HG03565 (cell line): Measurements from ENCODE around the gene ARHGAP22.
"Not testable (repeated sequence)": the region's sequence is repeated elsewhere in the genome, so short reads cannot be mapped to it uniquely, and the experiment has no call there.

ENCODE experiments used
- ATAC-seq: cut with Tn5 transposase; IDR thresholded peaks from one replicate; pipeline ENCODE4 v1.9.1; 2021; ENCODE audit warnings: mild to moderate bottlenecking, moderate library complexity; ENCODE audit not compliant: unreplicated experiment

The ARHGAP22 gene

DNA sequence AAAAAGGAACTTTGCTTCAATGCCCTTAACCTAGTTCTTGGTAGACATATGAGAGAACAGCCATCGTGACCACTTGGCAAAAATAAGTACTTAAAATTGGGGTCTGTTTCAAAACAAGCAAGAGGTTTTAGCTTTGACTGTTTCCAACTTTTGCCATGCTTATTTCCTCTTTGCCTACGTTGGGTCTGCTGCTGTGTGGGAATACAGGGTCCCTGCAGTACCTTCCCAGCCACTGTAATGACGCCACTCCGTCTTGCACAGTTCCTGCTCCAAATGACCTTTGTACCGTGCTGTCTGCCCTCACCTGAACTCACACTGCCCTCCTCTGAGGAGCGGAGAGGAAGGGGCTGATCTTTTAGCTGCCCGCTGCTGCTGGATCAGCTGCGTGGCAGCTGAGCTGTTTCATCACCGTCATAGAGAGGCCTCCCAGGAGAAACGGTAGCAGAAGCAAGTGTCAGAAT is 165.3 kb downstream of the ARHGAP22 start:
- ATAC-seq: no peak

DNA sequence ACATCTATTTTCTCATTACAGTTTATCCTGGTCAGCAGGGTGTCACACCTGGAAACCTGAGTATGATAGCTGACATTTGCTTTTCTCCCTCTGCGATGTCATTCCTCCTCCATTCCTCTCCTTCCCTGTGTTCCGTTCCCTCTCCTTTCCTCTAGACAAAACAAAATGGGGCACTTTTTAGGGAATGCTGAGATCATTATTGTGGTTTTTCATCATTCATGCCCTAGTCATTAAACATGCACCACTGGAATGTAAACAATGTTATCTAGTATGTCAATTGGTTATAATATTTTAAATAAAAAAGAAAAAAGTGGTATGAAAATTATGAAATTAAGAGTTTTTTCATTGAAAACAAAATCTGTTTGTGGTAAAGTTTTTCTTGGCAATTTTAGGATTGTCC is 165.8 kb downstream of the ARHGAP22 start:
- no peak for ATAC-seq

DNA sequence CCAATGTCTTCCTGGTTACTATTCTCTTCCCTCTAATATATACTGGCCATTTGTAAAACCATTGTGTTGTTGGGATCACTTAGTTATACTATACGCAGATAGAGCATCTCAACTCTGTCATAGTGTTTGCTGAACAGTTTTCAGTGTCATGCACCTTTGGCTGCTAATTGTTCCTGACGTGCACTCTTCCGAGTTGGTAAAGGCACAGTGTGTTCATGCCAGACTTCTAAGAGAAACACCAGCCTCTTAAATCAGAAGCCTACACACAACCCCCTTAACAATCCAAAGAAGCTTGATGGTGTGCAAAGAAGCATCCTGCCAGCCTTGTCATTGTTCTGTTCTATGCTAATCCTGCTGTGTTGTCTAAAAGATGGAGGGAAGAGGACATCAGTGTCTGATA is 167.3 kb downstream of the ARHGAP22 start:
- ATAC-seq: no peak

DNA sequence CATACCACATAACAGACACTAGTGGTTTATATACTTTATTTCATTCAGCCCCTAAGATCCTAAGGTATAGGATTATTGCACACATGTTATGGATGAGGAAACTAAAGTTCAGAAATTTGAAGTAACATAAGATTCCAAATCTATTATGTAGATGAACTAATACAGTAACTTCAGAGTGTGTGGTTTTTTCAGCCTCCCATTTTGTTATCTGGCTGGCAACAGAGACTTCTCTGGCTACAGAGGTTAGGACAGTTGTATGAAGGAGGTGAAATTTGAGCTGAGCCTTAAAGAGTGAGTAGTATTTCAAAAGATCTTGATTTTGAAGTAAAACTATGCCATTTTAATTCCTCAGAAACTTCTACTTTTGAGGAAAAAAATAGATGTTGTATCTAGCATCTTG is 173.0 kb downstream of the ARHGAP22 start:
- no peak for ATAC-seq

DNA sequence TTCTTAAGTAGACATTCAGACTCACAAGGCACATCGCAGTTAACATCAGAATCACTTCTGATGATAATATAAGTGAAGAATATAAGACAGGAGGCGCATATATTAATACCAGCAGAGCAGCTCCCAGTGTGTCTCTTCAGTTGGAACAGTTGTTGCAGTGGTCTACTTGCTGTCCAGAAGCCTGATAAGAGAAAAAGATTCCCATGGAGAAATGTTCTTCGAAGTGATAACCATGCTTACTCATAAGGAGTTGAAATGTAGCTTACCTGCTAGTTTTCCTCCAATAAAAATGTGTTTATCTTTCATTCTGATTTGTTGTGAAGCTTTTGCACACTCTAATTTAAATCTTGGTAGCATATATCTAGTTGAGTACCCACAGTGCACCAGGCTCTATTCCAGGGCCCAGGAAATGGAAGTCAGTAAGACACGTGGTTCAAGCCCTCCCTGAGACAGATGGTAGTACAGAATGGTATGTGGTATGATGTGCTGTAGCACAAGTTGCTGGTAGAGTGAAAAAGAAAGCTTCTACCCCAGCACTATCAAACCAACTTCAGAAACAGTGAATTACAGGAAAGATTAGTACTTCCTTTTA is 174.4 kb downstream of the ARHGAP22 start:
- ATAC-seq: no peak

DNA sequence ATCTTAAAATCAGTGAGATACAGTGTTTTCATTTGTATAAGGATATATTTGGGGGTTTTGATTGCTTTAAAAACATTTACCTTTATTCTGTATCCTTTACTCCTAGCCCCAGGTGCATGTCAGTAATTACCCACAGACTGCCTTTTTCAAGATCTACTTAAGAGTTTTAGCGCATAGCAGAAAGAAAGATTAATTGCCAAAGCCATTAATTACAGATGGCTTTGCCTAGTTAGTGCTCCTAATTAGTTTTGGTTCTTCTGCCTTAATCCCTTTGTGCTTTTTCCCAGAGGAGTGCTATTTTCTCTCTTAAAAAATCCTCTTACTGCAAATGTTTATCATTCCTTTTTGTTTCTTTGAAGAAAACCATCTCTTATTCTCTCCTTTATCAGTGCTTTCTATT is 175.6 kb downstream of the ARHGAP22 start:
- no peak for ATAC-seq

DNA sequence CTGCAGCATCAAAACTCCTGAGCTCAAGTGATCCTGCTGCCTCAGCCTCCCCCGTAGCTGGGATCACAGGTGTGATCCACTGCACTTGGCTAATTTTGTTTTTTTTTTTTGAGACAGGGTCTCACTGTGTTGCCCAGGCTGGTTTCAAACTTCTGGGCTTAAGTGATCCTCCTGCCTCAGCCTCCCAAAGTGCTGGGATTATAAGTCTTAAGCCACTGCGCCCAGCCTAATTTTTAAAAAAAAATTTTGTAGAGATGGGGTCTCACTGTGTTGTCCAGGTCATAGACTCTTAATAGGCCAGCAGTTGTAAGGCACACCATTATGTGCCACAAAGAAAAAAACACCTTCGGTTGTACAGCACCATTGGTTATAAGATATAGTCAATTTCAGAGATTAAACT is 176.0 kb downstream of the ARHGAP22 start:
- no peak for ATAC-seq

DNA sequence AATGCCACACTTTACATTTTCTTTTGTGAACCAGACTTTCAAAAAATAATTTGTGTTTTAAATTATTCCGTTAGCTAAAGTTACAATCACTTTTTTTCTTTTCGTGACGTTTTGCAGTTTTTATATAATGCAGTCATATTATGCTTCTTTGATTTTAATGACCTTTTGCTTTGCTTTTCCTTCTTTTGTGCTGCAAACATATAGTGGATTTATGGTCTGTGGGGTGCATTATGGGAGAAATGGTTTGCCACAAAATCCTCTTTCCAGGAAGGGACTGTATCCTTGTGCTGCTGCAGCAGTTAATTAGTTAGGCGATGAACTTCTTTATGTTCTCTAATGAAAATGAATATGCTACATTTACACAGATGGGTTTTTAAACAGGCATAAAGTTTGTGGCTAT is 181.0 kb downstream of the ARHGAP22 start:
- ATAC-seq: no peak

DNA sequence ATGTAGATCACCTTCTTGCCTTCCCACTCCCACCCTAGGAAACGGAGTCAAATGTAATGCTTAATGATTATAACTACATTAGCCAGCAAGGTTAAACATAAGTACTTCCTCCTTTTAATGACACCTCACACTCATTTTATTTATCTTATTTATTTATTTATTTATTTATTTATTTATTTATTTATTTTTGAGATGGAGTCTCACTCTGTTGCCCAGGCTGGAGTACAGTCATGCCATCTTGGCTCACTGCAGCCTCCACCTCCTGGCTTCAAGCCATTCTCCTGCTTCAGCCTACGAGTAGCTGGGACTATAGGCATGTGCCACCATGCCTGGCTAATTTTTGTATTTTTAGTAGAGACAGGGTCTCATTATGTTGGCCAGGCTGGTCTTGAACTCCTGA is 183.0 kb downstream of the ARHGAP22 start:
- ATAC-seq: not testable (repeated sequence)

DNA sequence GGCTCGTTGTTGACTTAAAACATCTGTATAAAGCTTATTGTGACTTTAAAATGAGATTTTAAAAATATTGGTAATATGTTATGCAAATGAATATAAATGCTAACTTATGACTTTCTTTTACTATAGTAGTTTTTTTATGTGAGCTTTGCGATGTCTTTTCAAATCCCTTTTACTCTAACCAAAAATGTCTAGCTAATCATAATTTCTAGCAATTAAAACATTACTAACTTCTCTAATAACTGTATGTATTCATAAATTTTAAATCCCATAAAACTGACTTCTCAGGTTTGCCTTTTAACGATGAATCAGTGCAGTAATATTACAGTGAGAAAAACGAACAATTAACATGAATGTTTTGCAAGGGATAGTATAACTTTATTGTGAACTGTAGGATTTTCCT is 185.2 kb downstream of the ARHGAP22 start:
- ATAC-seq: no peak

DNA sequence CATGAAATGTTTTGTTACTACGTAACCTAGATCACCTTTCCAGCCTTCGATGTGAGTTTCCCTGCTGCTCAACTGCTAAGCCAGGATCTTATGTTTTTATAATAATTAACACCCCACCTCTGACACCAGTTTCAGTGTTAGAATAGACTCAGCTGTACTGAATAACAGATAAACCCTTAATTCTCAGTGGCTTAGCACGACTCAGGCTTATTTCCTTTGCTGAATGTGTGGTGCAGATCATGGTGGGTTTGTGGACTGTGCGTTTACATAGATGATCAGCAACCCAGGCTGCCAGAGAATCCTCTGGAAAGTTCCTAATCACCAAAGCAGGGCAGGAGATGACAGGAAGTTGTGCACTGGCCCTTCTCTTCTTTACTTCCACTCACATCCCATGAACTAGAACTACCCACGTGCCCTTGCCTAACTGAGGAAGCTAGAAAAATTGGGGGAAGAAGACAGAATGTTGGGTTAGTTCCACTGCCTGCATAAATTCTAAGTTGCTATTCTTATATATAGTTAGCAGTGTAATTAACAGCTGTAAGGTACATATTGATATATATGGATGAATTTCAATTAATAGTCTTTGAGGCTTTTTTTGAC is 186.6 kb downstream of the ARHGAP22 start:
- no peak for ATAC-seq

DNA sequence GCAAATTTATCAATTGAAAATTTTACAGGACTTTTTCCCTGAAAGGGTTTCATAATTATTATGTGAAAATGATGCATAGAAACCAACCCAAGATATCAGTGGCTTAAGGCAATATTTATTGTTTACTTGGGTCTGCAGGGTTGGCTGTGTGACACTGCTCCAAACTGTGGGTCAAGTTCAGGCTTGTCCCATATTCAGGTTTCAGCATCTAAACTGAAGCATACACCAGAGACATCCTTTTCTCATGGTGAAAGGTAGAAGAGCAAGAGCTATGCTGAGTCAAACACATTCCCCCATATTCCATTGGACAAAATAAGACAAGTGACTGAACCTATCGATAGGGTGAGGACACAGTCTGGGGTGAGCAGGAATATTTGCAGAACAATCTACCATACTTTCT is 187.5 kb downstream of the ARHGAP22 start:
- no peak for ATAC-seq

DNA sequence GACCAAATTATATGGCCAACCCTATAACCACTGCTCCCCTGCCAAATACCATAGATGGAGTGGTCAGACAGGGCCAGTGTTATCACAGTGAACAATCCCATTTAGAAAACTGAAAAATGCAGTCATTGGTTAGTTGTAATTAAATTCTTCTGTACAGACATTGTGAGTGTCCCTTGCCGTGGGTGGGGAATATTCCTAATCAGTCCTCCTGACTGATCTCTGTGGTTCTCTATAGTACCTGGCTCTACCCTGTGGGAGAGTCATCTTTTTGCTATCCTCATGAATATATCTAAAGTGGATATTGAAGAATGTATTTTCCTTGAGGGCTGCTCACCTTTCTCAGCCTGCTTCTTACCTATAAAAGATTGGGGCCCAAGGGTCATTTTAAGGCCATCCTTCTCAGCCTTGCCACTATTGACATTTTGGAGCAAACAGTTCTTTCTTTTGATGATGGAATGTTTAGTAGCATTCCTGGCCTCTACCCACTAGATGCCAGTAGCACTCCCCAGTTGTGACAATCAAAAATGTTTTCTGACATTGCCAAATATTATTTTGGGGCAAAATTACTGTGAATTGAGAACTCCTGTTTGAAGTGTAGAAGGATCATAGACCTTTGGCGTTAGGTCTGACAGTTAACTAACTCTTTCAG is 188.2 kb downstream of the ARHGAP22 start:
- ATAC-seq: no peak

DNA sequence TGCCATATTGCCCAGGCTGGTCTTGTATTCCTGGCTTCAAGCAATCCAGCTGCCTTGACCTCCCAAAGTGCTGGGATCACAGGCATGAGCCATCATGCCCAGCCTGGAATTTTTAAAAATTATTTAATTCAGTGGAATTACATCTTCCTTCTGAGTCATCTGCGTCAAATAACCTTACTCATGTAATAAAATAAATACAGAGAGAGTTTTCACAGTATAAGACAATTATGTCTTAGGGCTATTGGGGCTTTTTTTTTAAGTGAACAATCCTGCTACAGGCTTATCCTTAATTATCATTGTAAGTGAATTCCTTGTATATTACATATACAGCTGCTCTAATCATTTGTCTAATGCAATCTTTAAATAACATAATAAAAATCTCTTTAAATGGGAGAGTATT is 190.1 kb downstream of the ARHGAP22 start:
- no peak for ATAC-seq

DNA sequence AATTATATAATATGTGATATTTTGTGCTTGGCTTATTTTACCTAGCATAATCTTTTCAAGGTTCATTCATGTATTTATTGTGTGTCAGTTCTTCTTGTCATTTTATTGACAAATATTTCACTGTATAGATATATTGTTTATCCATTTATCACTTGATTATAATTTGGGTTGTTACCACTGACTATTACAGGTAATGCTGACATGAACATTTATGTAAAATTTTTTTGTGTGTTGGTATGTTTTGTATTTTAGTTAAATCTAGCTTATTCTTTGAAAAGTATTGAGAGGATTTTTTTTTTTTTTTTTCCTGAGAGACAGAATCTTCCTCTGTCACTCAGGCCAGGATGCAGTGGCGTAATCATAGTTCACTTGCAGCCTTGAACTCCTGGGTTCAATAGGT is 190.7 kb downstream of the ARHGAP22 start:
- no peak for ATAC-seq

DNA sequence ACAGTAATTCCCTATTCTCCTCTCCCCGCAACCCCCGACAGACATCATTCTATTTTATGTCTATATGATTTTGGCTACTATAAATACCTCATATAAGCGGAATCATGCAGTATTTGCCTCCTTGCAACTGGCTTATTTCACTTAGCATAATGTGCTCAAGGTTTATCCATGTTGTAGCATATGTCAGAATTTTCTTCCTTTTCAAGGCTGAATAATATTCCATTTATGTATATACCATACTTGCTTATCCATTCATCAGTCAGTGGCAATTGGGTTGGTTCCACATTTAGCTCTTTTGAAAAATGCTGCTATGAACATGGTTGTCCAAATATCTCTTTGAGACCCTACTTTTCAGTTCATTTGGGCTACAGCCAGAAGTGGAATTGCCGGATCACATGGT is 191.9 kb downstream of the ARHGAP22 start:
- no peak for ATAC-seq

DNA sequence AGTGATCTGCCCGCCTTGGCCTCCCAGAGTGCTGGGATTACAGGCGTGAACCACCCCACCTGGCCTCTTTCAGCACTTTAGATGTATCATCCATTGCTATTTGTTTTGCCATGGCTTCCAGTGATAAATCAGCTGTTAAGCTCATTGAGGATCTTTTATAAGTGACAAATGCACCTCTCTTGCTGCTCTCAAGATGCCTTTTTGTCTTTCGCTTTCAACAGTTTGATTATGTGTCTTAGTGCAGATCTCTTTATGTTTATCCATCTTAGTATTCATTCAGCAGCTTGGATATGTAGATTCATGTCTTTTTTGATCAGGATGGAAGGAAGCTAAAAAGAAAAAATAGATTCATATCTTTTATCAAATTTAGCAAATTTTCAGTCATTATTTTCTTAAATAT is 192.8 kb downstream of the ARHGAP22 start:
- no peak for ATAC-seq

DNA sequence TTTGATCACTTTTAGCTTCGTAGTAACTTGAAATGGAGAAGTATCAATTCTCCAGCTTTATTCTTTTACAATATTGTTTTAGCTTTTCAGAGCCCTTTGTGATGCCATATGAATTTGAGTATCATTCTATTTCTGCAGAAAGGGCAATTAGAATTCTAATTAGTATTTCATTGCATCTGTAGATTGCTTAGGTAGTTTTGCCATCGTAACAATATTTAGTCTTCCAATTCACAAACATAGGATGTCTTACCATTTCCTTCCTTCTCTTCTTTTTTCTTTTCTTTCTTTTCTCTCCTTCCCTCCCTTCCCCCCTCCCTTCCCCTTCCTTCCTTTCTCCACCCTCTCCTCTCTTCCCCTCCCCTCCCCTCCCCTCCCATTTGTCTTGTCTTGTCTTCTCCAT is 193.4 kb downstream of the ARHGAP22 start:
- no peak for ATAC-seq

DNA sequence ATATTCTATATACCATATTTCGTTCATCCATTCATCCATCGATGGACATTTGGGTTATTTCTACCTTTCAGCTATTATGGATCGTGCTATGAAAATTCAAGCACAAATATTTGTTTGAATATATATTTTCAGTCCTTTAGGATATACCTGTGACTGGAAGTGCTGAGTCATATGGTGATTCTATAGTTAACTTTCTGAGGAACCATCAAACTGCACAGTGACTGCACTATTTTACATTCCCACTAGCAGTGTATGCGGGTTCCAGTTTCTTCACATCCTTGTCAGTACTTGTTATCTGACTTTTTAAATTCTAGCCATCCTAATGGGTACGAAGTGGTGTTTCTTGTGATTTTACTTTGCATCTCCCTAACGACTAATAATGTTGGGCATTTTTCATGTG is 194.4 kb downstream of the ARHGAP22 start:
- no peak for ATAC-seq

DNA sequence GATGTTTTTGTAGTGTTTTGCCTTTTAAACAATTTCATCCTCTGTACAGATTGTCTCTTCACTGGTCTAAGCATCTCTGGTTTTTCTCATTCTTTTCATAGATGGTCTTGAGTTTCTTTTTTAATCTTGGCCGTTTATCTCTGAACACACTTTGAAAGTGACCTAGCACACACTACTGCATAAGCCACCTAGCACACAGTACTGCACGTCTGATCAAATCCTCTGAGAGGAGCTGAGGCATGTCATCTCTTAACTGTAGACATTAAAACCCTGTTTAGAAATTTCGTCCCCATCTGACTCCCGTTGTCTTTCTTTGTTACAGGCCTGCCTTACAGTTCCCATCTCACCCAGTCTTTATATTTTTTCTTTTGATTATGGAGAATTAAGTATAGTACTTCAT is 198.2 kb downstream of the ARHGAP22 start:
- ATAC-seq: no peak

DNA sequence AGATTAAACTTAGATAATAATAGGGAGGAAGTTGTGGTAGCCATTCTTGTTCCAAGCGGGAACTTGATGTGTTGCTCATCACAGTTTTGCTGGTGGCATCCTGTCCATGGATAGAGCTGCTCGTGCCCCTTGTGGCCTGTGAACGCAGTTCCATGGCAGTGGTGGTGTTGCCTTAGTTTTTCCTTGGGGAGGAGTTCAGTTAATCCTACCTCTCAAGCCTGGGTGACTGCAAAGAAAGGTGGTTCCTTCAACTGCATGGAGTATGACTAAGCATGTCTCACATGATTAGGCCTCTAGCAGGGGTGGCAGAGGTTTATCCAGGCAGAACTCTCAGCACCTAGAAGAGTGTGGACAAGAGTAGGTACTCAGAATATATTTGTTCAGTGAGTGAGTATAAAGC is 198.7 kb downstream of the ARHGAP22 start:
- ATAC-seq: no peak

DNA sequence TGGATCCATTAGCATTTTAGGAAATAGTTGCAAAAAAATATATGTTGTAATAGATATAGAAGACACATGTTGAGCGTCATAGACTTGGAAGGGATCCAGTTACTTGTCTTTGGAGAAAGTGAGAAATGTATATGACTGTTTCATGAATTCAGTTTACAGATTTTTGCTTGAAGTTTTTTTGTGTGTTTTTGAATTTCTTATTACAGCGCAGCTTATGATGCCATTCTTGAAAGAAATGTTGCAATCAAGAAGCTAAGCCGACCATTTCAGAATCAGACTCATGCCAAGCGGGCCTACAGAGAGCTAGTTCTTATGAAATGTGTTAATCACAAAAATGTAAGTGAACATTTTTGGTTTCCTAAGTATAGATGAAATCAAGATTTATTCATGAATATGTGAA is 200.2 kb downstream of the ARHGAP22 start:
- no peak for ATAC-seq

DNA sequence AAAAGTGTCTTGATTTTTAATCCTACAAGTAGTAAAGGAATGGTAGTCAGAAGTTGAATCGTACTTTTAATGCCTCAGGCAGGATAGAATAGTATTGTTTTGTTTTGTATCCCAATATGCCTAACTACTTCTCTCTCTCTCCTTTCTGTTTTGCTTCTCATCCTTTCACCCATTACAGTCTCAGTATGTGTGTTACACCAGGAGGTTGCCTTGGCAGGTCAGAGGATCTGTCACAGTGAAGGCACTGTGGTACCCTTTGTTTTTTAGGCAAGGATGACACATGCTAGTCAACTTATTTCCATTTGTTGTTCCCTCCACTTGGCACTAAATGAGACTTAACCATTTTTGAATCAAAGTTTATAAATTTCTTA is 204.0 kb downstream of the ARHGAP22 start:
- no peak for ATAC-seq
